Endothelial cell of umbilical vein (primary cell): Measurements from ENCODE around the gene TNFSF9. TPM values are rescaled to one million over a fixed set of nuclear protein-coding genes. Genes with fewer than 3 reads are reported as not detected.

Source experiments
- BruUV-seq: library from RNA; stranded (reverse); fragments of 400-500 nt; replicated peaks from 2 replicates; lab custom pipeline; 2021; lab: Mats Ljungman, UMichigan
- CTCF ChIA-PET: fragments of 300-600, 350-600 bp; sonication (Branson Sonifier 250); formaldehyde crosslinking; loops from one replicate; lab custom pipeline; 2021; ENCODE audit warnings: antibody characterized with exemption, inconsistent platforms; lab: Charles Lee
- POLR2A ChIA-PET: fragments of 300-600, 350-600 bp; sonication (Branson Sonifier 250); formaldehyde crosslinking; loops from one replicate; lab custom pipeline; 2021; ENCODE audit warnings: antibody characterized with exemption, inconsistent platforms; lab: Charles Lee
- DNase-seq: peaks from one replicate; pipeline ENCODE4 v3.0.0-alpha.2; 2011; ENCODE audit warnings: low read depth, low spot score
- FAIRE-seq: peaks from 2 replicates; lab custom pipeline; 2011; peaks lifted over from hg19 to GRCh38; lab: Jason Lieb, UNC
- H2AFZ ChIP-seq: 2 replicates; pipeline ENCODE4 v1.6.0; 2012; ENCODE audit warnings: low read depth, low read length, control low read depth, inconsistent platforms
- H3K27ac ChIP-seq: 2 replicates; pipeline ENCODE4 v1.5.1; 2011; ENCODE audit warnings: low read depth, mild to moderate bottlenecking, control low read depth, low read length, moderate library complexity; ENCODE audit not compliant: insufficient read depth
- H3K27me3 ChIP-seq, 2 experiments: 2 replicates each; pipeline versions ENCODE4 v1.6.0 to v1.6.1; 2011; ENCODE audit warnings: low read length in 2 of 2, mixed read lengths in 1 of 2; ENCODE audit not compliant: control insufficient read depth in 2 of 2, insufficient read depth in 2 of 2
- H3K36me3 ChIP-seq, 2 experiments: 2 replicates in 1 of 2; 3 replicates in 1 of 2; pipeline ENCODE4 v1.5.1; 2011; ENCODE audit warnings: low read length in 2 of 2, mild to moderate bottlenecking in 1 of 2, moderate library complexity in 1 of 2; ENCODE audit not compliant: control insufficient read depth in 2 of 2, insufficient read depth in 2 of 2; ENCODE audit errors: extremely low read depth in 1 of 2
- H3K4me1 ChIP-seq: 3 replicates; pipeline ENCODE4 v1.5.1; 2011; ENCODE audit warnings: mild to moderate bottlenecking, low read length; ENCODE audit not compliant: control insufficient read depth, insufficient read depth; ENCODE audit errors: extremely low read depth
- H3K4me2 ChIP-seq: 2 replicates; pipeline ENCODE4 v1.6.1; 2011; ENCODE audit warnings: low read length, control low read depth, mixed read lengths; ENCODE audit not compliant: insufficient read depth
- H3K4me3 ChIP-seq, 3 experiments: fragments of 200-600 bp in 1 of 3; sonication (generic), shearing (Covaris generic) in 1 of 3; replicated peaks in 1 of 3; 2 replicates each; pipeline ENCODE4 v1.5.1; 2011 to 2016; ENCODE audit warnings: control low read depth in 3 of 3, low read length in 3 of 3, mild to moderate bottlenecking in 2 of 3, inconsistent platforms in 1 of 3, low read depth in 1 of 3, moderate library complexity in 1 of 3; ENCODE audit not compliant: insufficient read depth in 1 of 3
- H3K79me2 ChIP-seq: 2 replicates; pipeline ENCODE4 v1.6.0; 2012; ENCODE audit warnings: low read length, inconsistent platforms; ENCODE audit not compliant: control insufficient read depth, insufficient read depth
- H3K9ac ChIP-seq: replicated peaks from 2 replicates; pipeline ENCODE3; 2011; ENCODE audit warnings: low read length, control low read depth; ENCODE audit not compliant: insufficient read depth; ENCODE audit errors: extremely low read depth
- H3K9me1 ChIP-seq: replicated peaks from 3 replicates; pipeline ENCODE4 v1.6.0; 2011; ENCODE audit warnings: mild to moderate bottlenecking, low read length; ENCODE audit not compliant: control insufficient read depth, insufficient read depth; ENCODE audit errors: extremely low read depth
- H3K9me3 ChIP-seq: replicated peaks from 2 replicates; pipeline ENCODE4 v1.5.1; 2012; ENCODE audit warnings: low read length, inconsistent platforms; ENCODE audit not compliant: control insufficient read depth, insufficient read depth
- H4K20me1 ChIP-seq: replicated peaks from 2 replicates; pipeline ENCODE3; 2011; ENCODE audit warnings: mild to moderate bottlenecking, low read length; ENCODE audit not compliant: control insufficient read depth, insufficient read depth; ENCODE audit errors: extremely low read depth
- CTCF ChIP-seq, 2 donors: IDR thresholded peaks; 1 replicate in 1 of 2; 2 replicates in 1 of 2; pipeline ENCODE4 v1.5.1; 2011; ENCODE audit warnings: low read length in 2 of 2, mild to moderate bottlenecking in 2 of 2, moderate library complexity in 2 of 2, control low read depth in 1 of 2, inconsistent platforms in 1 of 2, low read depth in 1 of 2; ENCODE audit not compliant: insufficient read depth in 1 of 2; ENCODE audit errors: extremely low read depth in 1 of 2
- EZH2 ChIP-seq: IDR thresholded peaks from 2 replicates; pipeline ENCODE4 v1.6.1; 2012; ENCODE audit warnings: borderline replicate concordance, low read depth, mild to moderate bottlenecking, moderate library complexity, low read length, inconsistent platforms; ENCODE audit not compliant: severe bottlenecking
- FOS ChIP-seq: IDR thresholded peaks from 2 replicates; pipeline ENCODE4 v1.6.1; 2011; ENCODE audit warnings: mild to moderate bottlenecking, low read length, moderate library complexity, borderline replicate concordance; ENCODE audit not compliant: insufficient read depth
- GATA2 ChIP-seq: IDR thresholded peaks from 2 replicates; pipeline ENCODE4 v1.7.0; 2011; ENCODE audit warnings: low read depth, mild to moderate bottlenecking, moderate library complexity, mixed read lengths, low read length; ENCODE audit not compliant: insufficient read length, insufficient read depth
- JUN ChIP-seq: IDR thresholded peaks from 2 replicates; pipeline ENCODE4 v1.6.1; 2011; ENCODE audit warnings: borderline replicate concordance, low read depth; ENCODE audit not compliant: insufficient read length, insufficient read depth
- MAX ChIP-seq: IDR thresholded peaks from 2 replicates; pipeline ENCODE4 v1.6.1; 2011; ENCODE audit not compliant: insufficient read depth, insufficient read length
- MYC ChIP-seq: IDR thresholded peaks from one replicate; pipeline ENCODE4 v1.6.1; 2011; ENCODE audit warnings: mild to moderate bottlenecking, low read depth, low read length
- POLR2A ChIP-seq: IDR thresholded peaks from 2 replicates; pipeline ENCODE4 v1.6.1; 2012; ENCODE audit warnings: low read depth, mild to moderate bottlenecking, control low read depth, low read length
- POLR2AphosphoS5 ChIP-seq: IDR thresholded peaks from 2 replicates; pipeline ENCODE4 v1.6.1; 2012; ENCODE audit warnings: low read depth, mild to moderate bottlenecking, control low read depth, low read length, moderate library complexity; ENCODE audit not compliant: insufficient read depth
- dilution Hi-C: fragments of 300-500 bp; cut with MboI; formaldehyde crosslinking; loops from one replicate; pipeline ENCODE4 v1.15.0; 2019; ENCODE audit warnings: low sequenced_read_pairs; ENCODE audit not compliant: extremely low pct_ligation_motif_present
- intact Hi-C: fragments of 100-400 bp; cut with micrococcal nuclease; formaldehyde crosslinking; loops from one replicate; pipeline ENCODE4 v1.10.0; 2022
- polyA plus RNA-seq, 4 experiments: library from polyadenylated mRNA; depleted of rRNA in 3 of 4; stranded (reverse) in 3 of 4; unstranded in 1 of 4; fragments of >200 nt; gene quantifications; 2 replicates each; pipeline versions ENCODE4 v1.2.1 to v1.2.3, GENCODE V29; 2011 to 2012; ENCODE audit warnings: missing spikeins in 1 of 4
- total RNA-seq: library from RNA; stranded (reverse); gene quantifications from 2 replicates; pipeline ENCODE4 v1.2.3, GENCODE V29; 2021

TNFSF9 gene
- total and polyA plus RNA-seq, 2 donors (not counting 3 experiments of a cell fraction or from before 2014, with no cell fraction given), result 0.52 to 0.53 TPM

- no peak overlapping the region for H3K9ac ChIP-seq
- TF ChIP-seq POLR2A (no peak), POLR2AphosphoS5 (no peak), EZH2 (no peak)
- dilution Hi-C loops (no loop called here), intact Hi-C loops (no loop called here)
- no peak overlapping the region for H3K4me3 ChIP-seq
- H3K27me3 ChIP-seq, result no peaks in the 10 kb centered on the region
- no peaks in the 10 kb centered on the region for H3K9me1 ChIP-seq
- ChIA-PET POLR2A (no interaction called here), CTCF (interaction anchor here (1.2 to 7.3 kb wide), 2 partner anchors 113 to 346 kb away, joined by 5 to 100 read pairs; no protein-coding TSS in a partner anchor)
- no peak for DNase-seq
- H3K27ac ChIP-seq, result no peak overlapping the region
- H3K79me2 ChIP-seq, result no peaks in the 10 kb centered on the region
- H3K4me2 ChIP-seq, result no peak overlapping the region
- H2AFZ ChIP-seq, result no peak overlapping the region
- no peaks in the 10 kb centered on the region for H4K20me1 ChIP-seq
- H3K36me3 ChIP-seq, result no peaks in the 10 kb centered on the region
- no TSS peak for BruUV-seq
- H3K4me1 ChIP-seq, result peaks cover 4% of the 10 kb centered on the region
- FAIRE-seq, result peak; percentile 59
- no peaks in the 10 kb centered on the region for H3K9me3 ChIP-seq
These were observed 12.5 kb upstream of the TNFSF9 start for GRCh38 chr19:6518145-6518911.

- no peaks in the 10 kb centered on the region for H3K36me3 ChIP-seq
- H3K9ac ChIP-seq, result no peak overlapping the region
- H2AFZ ChIP-seq, result no peak overlapping the region
- ChIA-PET CTCF (interaction anchor here (7.3 kb wide), 1 partner anchor 112 kb away, joined by 100 read pairs; no protein-coding TSS in a partner anchor), POLR2A (no interaction called here)
- H3K79me2 ChIP-seq, result no peaks in the 10 kb centered on the region
- no peak overlapping the region for H3K4me3 ChIP-seq
- DNase-seq (peak; percentile 44), FAIRE-seq (peak; percentile 71)
- H4K20me1 ChIP-seq, result no peaks in the 10 kb centered on the region
- H3K9me3 ChIP-seq, result no peaks in the 10 kb centered on the region
- dilution Hi-C loops (no loop called here), intact Hi-C loops (no loop called here)
- TF ChIP-seq MAX, result no peak
- TF ChIP-seq MYC, result no peak
- no peak for TF ChIP-seq CTCF (IDR thresholded peaks at IDR 0.05; ENCODE audit: extremely low read depth in 1 of 2, insufficient read depth in 1 of 2, low read depth in 1 of 2, low read length in 2 of 2)
- TF ChIP-seq POLR2AphosphoS5, result no peak
- TF ChIP-seq JUN, result peak; percentile 37
- no peak for TF ChIP-seq GATA2
- TF ChIP-seq EZH2, result no peak
- TF ChIP-seq POLR2A, result no peak
- TF ChIP-seq FOS, result peak; percentile 67
- BruUV-seq, result no TSS peak
- no peak overlapping the region for H3K4me2 ChIP-seq
- H3K4me1 ChIP-seq, result peaks cover 4% of the 10 kb centered on the region
- no peaks in the 10 kb centered on the region for H3K27me3 ChIP-seq
- no peaks in the 10 kb centered on the region for H3K9me1 ChIP-seq
- H3K27ac ChIP-seq, result no peak overlapping the region
These were observed 11.5 kb upstream of the TNFSF9 start for GRCh38 chr19:6519289-6519688.
